ENCODE data around the gene TNFRSF13B. TPM values are rescaled to one million over a fixed set of nuclear protein-coding genes. Genes with fewer than 3 reads are reported as not detected.
"Not testable (repeated sequence)": the region's sequence is repeated elsewhere in the genome, so short reads cannot be mapped to it uniquely, and the experiment has no call there.

TNFRSF13B gene
- total and polyA plus RNA-seq, 10 of the 15 experiments (the other 5 are each of a cell fraction or from before 2014, with no cell fraction given): 15.5 to 231 (median 119) TPM

GRCh38 chr17:16905593-16906191 lies 66.2 kb downstream of the TNFRSF13B start (continued):
- no peak for TF ChIP-seq IRF5 (IDR thresholded peaks at IDR 0.05; ENCODE audit: borderline replicate concordance)
- no peak for TF ChIP-seq TAF1 (IDR thresholded peaks at IDR 0.05; ENCODE audit: borderline replicate concordance, low read depth, low read length)
- TF ChIP-seq IKZF2 (IDR thresholded peaks at IDR 0.05): no peak
- no peak for TF ChIP-seq RFX5 (IDR thresholded peaks at IDR 0.05; ENCODE audit: low read depth, low read length)
- TF ChIP-seq PAX8 (IDR thresholded peaks at IDR 0.05): no peak
- no peak for TF ChIP-seq KAT2A (conservative IDR thresholded peaks at IDR 0.05; ENCODE audit: control insufficient read depth, low read depth, low read length)

GRCh38 chr17:16903070-16903469 lies 68.8 kb downstream of the TNFRSF13B start:
- H3K27me3 ChIP-seq (replicated peaks in 1 of 2; ENCODE audit: control insufficient read depth in 2 of 2, insufficient read depth in 2 of 2, low read length in 1 of 2); in situ Hi-C loops (cut with MboI); H3K9ac ChIP-seq (ENCODE audit: control insufficient read depth, insufficient read depth, low read length); H3K4me2 ChIP-seq (ENCODE audit: control insufficient read depth, insufficient read depth); H4K20me1 ChIP-seq (ENCODE audit: control insufficient read depth, insufficient read depth); POLR2A ChIA-PET; CTCF ChIA-PET; H3K4me3 ChIP-seq; ATAC-seq; DNase-seq (ENCODE audit: low read depth, low spot score); RAD21 ChIA-PET (ENCODE audit: unreplicated experiment); H3K9me3 ChIP-seq (replicated peaks; ENCODE audit: control insufficient read depth, insufficient read depth, low read length); H3K79me2 ChIP-seq (ENCODE audit: control insufficient read depth, insufficient read depth, low read length); FAIRE-seq; H3K36me3 ChIP-seq (ENCODE audit: control insufficient read depth in 2 of 2, insufficient read depth in 2 of 2, low read length in 1 of 2); H2AFZ ChIP-seq (ENCODE audit: control insufficient read depth, low read depth, low read length); H3K4me1 ChIP-seq (ENCODE audit: control insufficient read depth, insufficient read depth, low read length); intact Hi-C loops (cut with micrococcal nuclease; ENCODE audit: unreplicated experiment); SMC1A ChIA-PET (ENCODE audit: uncharacterized antibody, unreplicated experiment); BruUV-seq (replicated peaks); H3K27ac ChIP-seq (ENCODE audit: control insufficient read depth, insufficient read depth): not testable (repeated sequence)
- WGBS (ENCODE audit: insufficient coverage, insufficient replicate concordance, low lambda C conversion rate, missing lambda C conversion rate): 13% methylated on average over 3 of the region's 3 CpGs
